ENCODE measurements around the gene SKP1. TPM values are rescaled to one million over a fixed set of nuclear protein-coding genes. Genes with fewer than 3 reads are reported as not detected.

The SKP1 gene
- total RNA-seq, 1 donor from 2014 or later = 506 TPM

- Histone ChIP-seq H3K36me3 (peaks cover 49% of the 10 kb centered on the region), H3K9me3 (replicated peaks) (no peaks in the 10 kb centered on the region), H3K4me3 (no peak overlapping the region), H3K27me3 (ENCODE audit: low read depth) (no peaks in the 10 kb centered on the region), H3K27ac (replicated peaks) (no peak overlapping the region), H3K4me1 (peaks cover 54% of the 10 kb centered on the region)
- DNase-seq = no peak
- no peak for TF ChIP-seq CTCF (IDR thresholded peaks at IDR 0.05; ENCODE audit: borderline replicate concordance)
- intact Hi-C loops (cut with micrococcal nuclease) = no loop called here
These were observed 29.9 kb downstream of the SKP1 start for GRCh38 chr5:134146651-134147518.

- intact Hi-C loops (cut with micrococcal nuclease) = no loop called here
- Histone ChIP-seq H3K4me1 (peaks cover 50% of the 10 kb centered on the region), H3K27me3 (ENCODE audit: low read depth) (no peaks in the 10 kb centered on the region), H3K27ac (replicated peaks) (no peak overlapping the region), H3K9me3 (replicated peaks) (no peaks in the 10 kb centered on the region), H3K4me3 (no peak overlapping the region), H3K36me3 (peaks cover 49% of the 10 kb centered on the region)
- peak; percentile 98 for TF ChIP-seq CTCF (IDR thresholded peaks at IDR 0.05; ENCODE audit: borderline replicate concordance)
- peak; percentile 69 for DNase-seq
These were observed 30.8 kb downstream of the SKP1 start for GRCh38 chr5:134145779-134146581.

- intact Hi-C loops (cut with micrococcal nuclease) = no loop called here
- peaks cover 47% of the 10 kb centered on the region for H3K36me3 ChIP-seq
- H3K9me3 ChIP-seq (replicated peaks) = no peaks in the 10 kb centered on the region
- no peak overlapping the region for H3K27ac ChIP-seq (replicated peaks)
- no peak for DNase-seq
- no peaks in the 10 kb centered on the region for H3K27me3 ChIP-seq (ENCODE audit: low read depth)
- TF ChIP-seq CTCF (IDR thresholded peaks at IDR 0.05; ENCODE audit: borderline replicate concordance) = no peak
- no peak overlapping the region for H3K4me3 ChIP-seq
- peaks cover 50% of the 10 kb centered on the region for H3K4me1 ChIP-seq
These were observed 31.6 kb downstream of the SKP1 start for GRCh38 chr5:134145041-134145757.

- intact Hi-C loops (cut with micrococcal nuclease) = loop anchor here (5.0 kb wide), 1 partner anchor 102 kb away; no protein-coding TSS in a partner anchor
These were observed 32.5 kb downstream of the SKP1 start for GRCh38 chr5:134143944-134144941.

More at GRCh38 chr5:134143944-134144941, 32.5 kb downstream of the SKP1 start:
- Histone ChIP-seq H3K9me3 (replicated peaks) (no peaks in the 10 kb centered on the region), H3K4me1 (peaks cover 50% of the 10 kb centered on the region), H3K27me3 (ENCODE audit: low read depth) (no peaks in the 10 kb centered on the region), H3K4me3 (no peak overlapping the region), H3K27ac (replicated peaks) (no peak overlapping the region), H3K36me3 (peaks cover 53% of the 10 kb centered on the region)
- no peak for TF ChIP-seq CTCF (IDR thresholded peaks at IDR 0.05; ENCODE audit: borderline replicate concordance)
- no peak for DNase-seq

Measured in left ventricle myocardium inferior (tissue), 1 donor.